ENCODE results near the gene LINGO4. TPM values are rescaled to one million over a fixed set of nuclear protein-coding genes. Genes with fewer than 3 reads are reported as not detected.

The LINGO4 gene
- total RNA-seq, 6 experiments from 2014 or later = not detected

- Mint-ChIP-seq H3K27me3 (ENCODE audit: insufficient read depth) (peaks cover 41% of the 10 kb centered on the region), H3K4me3 (no peak overlapping the region), H3K36me3 (ENCODE audit: low read depth) (no peaks in the 10 kb centered on the region), H3K4me1 (ENCODE audit: low read depth) (peaks cover 6% of the 10 kb centered on the region; the same call in 1 of the 2 replicates), H3K27ac (no peak overlapping the region), H3K9me3 (no peaks in the 10 kb centered on the region)
- DNase-seq = no peak
- TF ChIP-seq, protein P1, sequence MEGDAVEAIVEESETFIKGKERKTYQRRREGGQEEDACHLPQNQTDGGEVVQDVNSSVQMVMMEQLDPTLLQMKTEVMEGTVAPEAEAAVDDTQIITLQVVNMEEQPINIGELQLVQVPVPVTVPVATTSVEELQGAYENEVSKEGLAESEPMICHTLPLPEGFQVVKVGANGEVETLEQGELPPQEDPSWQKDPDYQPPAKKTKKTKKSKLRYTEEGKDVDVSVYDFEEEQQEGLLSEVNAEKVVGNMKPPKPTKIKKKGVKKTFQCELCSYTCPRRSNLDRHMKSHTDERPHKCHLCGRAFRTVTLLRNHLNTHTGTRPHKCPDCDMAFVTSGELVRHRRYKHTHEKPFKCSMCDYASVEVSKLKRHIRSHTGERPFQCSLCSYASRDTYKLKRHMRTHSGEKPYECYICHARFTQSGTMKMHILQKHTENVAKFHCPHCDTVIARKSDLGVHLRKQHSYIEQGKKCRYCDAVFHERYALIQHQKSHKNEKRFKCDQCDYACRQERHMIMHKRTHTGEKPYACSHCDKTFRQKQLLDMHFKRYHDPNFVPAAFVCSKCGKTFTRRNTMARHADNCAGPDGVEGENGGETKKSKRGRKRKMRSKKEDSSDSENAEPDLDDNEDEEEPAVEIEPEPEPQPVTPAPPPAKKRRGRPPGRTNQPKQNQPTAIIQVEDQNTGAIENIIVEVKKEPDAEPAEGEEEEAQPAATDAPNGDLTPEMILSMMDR (IDR thresholded peaks at IDR 0.05) = no peak
These were observed 24.3 kb upstream of the LINGO4 start for GRCh38 chr1:151829352-151830046.

DNA sequence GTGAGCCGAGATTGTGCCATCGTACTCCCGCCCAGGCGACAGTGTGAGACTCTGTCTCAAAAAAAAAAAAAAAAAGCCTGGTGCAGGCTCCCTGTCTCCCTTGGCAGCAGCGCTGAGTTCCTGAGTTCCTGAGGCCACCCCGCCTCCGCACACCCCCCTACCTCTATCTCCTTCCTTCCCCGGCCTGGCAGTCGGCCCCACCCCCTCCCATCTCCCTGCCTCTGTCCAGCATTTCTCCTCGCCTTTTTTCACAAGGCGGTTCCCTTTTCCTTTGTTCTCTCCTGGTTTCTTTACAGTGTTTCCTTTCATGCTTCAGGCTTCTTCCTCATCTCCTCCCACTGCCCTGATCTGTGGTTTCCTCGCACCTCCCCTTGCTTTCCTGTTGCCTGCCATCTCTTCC, 23.7 kb upstream of the LINGO4 start:
- no peak overlapping the region for H3K4me3 Mint-ChIP-seq
- H3K36me3 Mint-ChIP-seq (ENCODE audit: low read depth) = no peaks in the 10 kb centered on the region
- H3K27ac Mint-ChIP-seq = no peak overlapping the region
- DNase-seq = no peak
- peaks cover 45% of the 10 kb centered on the region for H3K27me3 Mint-ChIP-seq (ENCODE audit: insufficient read depth)
- TF ChIP-seq, protein P1 (IDR thresholded peaks at IDR 0.05) = no peak
- H3K9me3 Mint-ChIP-seq = no peaks in the 10 kb centered on the region
- peaks cover 6% of the 10 kb centered on the region; the same call in 1 of the 2 replicates for H3K4me1 Mint-ChIP-seq (ENCODE audit: low read depth)

DNA sequence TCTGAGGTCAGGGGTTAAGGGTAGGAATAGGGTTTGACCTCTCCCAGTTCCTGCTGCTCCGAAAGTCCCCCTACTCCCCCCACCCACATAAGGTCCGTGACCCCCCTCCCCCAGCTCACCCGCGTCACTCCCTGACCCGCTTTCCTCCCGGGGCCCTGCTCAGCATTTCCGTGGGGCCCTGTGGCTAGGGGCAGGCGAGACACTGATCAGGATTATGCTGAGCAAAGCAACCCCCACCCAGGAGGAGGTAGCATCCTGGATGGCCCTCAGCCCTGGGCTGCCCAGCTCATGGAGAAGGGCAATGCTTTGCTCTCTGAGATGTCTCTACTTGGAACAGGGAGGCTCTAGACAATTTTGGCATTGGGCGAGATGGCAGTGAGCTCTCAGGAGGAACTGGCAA, 22.6 kb upstream of the LINGO4 start:
- H3K4me3 Mint-ChIP-seq = no peak overlapping the region
- no peaks in the 10 kb centered on the region for H3K36me3 Mint-ChIP-seq (ENCODE audit: low read depth)
- H3K4me1 Mint-ChIP-seq (ENCODE audit: low read depth) = peaks cover 6% of the 10 kb centered on the region; the same call in 1 of the 2 replicates
- H3K27me3 Mint-ChIP-seq (ENCODE audit: insufficient read depth) = peaks cover 49% of the 10 kb centered on the region
- no peaks in the 10 kb centered on the region for H3K9me3 Mint-ChIP-seq
- no peak for DNase-seq
- H3K27ac Mint-ChIP-seq = no peak overlapping the region
- TF ChIP-seq, protein P1 (IDR thresholded peaks at IDR 0.05) = no peak

DNA sequence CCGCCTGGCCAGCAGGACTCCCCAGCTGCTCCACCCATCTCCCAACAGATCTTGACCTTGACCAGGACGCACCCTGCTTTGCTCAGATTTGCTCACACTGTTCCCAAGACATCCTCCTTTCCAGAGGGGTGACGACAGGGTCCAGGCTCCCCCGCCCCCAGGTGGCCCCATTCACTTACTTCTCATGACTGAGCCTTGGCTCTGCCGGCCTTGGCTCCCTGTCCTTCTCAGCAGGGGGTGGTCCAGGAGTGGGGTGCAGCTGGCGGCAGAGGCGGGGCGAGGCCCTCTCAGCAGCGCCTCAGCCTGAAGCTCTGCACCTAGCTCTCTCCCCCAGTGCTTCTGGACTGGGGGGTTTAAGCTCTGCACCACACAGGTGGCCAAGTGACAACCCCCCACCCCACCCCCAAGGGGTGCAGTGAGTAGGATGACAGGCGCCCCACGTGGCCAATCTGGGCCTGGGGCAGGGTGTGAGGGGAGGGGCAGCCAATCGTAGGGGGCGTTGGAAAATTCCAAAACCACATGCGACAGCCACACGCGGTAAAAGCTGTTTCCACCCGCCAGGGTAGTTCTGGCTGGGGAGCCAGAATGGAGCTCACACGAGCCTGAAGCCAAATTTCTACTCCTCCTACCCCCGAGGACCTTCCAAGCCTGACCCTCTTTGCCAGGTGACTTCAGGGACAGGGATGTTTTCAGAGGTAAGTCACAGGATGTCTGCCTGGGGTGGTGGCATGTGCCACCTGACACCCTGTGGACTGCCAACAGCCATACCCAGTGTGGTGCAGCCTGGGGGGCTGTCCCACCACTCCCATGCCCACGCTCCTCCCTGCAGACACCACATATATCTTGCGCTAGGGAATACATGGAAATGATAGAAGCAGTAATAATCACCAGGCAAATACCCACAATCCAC, 20.8 kb upstream of the LINGO4 start:
- Mint-ChIP-seq H3K9me3 (no peaks in the 10 kb centered on the region), H3K27me3 (ENCODE audit: insufficient read depth) (peaks cover 49% of the 10 kb centered on the region), H3K4me1 (ENCODE audit: low read depth) (peaks cover 6% of the 10 kb centered on the region; the same call in 1 of the 2 replicates), H3K27ac (no peak overlapping the region), H3K36me3 (ENCODE audit: low read depth) (no peaks in the 10 kb centered on the region), H3K4me3 (no peak overlapping the region)
- no peak for DNase-seq
- TF ChIP-seq, protein P1 (IDR thresholded peaks at IDR 0.05) = no peak

DNA sequence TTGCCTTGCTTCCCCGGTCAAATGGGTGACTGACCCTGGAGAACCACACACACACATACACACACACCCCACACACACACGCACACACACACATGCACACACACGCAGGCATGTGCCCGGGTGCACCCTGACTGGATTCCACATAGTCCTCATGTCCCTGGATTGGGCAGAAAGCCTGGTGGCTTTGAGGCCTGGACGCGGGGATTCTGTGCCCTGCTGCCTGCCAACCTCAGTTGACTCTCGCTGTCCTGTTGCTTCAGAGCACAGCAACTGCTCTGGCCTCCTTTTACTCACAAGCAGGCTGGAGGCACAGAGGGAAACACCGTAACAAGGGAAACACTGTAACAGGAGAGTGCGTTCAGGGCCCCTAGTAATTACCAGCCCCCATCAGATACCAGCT, 20.0 kb upstream of the LINGO4 start:
- Mint-ChIP-seq H3K36me3 (ENCODE audit: low read depth) (no peaks in the 10 kb centered on the region), H3K27ac (no peak overlapping the region), H3K4me3 (no peak overlapping the region), H3K4me1 (ENCODE audit: low read depth) (peaks cover 6% of the 10 kb centered on the region), H3K27me3 (ENCODE audit: insufficient read depth) (peaks cover 57% of the 10 kb centered on the region), H3K9me3 (no peaks in the 10 kb centered on the region)
- DNase-seq = no peak
- TF ChIP-seq, protein P1 (IDR thresholded peaks at IDR 0.05) = no peak

Measured in HFFc6 (cell line).